ENCODE results near the gene PABPN1.

DNA sequence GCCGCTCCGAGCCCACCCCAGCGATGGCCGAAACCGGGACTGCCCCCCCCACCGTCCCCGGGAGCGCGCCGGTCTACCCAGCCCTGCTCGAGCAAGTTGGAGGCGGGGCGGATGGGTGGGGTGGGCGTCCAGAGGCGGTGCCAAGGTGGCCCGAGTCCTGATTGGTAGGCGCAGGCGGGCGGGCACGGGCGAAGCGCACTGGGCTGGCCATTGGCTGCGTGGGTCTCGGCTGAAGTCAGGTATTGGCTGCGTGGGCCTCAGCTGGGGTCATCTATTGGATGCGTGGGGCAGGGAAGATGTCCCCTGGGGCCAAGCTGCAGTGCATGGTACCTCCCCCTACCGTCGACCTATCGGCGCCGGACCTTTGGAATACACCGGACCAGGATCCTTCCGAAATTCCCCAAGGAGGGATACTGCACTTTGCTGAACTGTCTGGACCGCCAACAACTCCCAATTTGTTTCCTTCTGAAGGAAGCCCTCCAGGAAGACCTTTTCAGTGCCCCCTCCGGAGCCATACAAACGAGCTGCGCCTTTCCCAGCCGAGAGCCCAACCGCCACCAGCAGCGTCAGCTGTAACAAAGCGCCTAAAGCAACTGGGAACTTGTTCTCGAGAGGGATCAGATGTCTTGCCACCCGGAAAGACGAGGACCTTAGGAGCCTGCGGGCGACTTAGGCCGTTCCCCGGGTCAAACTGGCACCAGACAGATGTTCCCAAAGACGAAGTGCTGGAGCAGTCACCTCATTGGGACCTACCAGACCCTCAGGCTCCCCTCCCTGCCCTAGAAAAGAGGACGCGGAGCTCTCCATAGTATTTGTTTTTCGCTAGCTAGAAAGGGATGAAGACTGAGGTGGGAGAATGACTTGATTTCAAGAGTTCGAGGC is 35.0 kb upstream of the PABPN1 start, which contains the start of gene HOMEZ:
- TF ChIP-seq EZH2 (IDR thresholded peaks at IDR 0.05; ENCODE audit: insufficient read depth, poor library complexity, severe bottlenecking) (no peak), EZH2phosphoT487 (IDR thresholded peaks at IDR 0.05; ENCODE audit: insufficient read depth, low read depth) (no peak)
